Stomach (tissue), 4 donors: ENCODE results near the gene FCRL4.

ENCODE experiments used
- CTCF ChIP-seq, 7 experiments: fragments of 450-650 bp in 4 of 7; fragments of 200-600 bp in 3 of 7; sonication (generic) in 3 of 7; IDR thresholded peaks; one replicate each; pipeline ENCODE4 v1.5.1; 2016 to 2019; ENCODE audit warnings: antibody characterized with exemption in 7 of 7, control low read depth in 2 of 7, mild to moderate bottlenecking in 1 of 7
- POLR2A ChIP-seq, 4 donors: fragments of 450-650 bp; IDR thresholded peaks; one replicate each; pipeline ENCODE4 v1.6.1; 2016; ENCODE audit warnings: antibody characterized with exemption in 4 of 4, control low read depth in 2 of 4, mild to moderate bottlenecking in 1 of 4, moderate library complexity in 1 of 4

- TF ChIP-seq CTCF (IDR thresholded peaks at IDR 0.05) (no peak), POLR2A (IDR thresholded peaks at IDR 0.05) (no peak)
Observed at GRCh38 chr1:157540852-157541251, 57.0 kb downstream of the FCRL4 start.
